ENCODE measurements around the gene CTNND1.

- TF ChIP-seq REST (IDR thresholded peaks at IDR 0.05; ENCODE audit: unreplicated experiment) (no peak), EZH2 (IDR thresholded peaks at IDR 0.05; ENCODE audit: low read depth, unreplicated experiment) (no peak), EZH2phosphoT487 (IDR thresholded peaks at IDR 0.05; ENCODE audit: unreplicated experiment) (no peak), CTCF (conservative IDR thresholded peaks at IDR 0.05; ENCODE audit: low read depth in 2 of 2) (no peak), CREB1 (CRISPR knock-in tag; IDR thresholded peaks at IDR 0.05; ENCODE audit: low read depth) (no peak), POLR2AphosphoS5 (IDR thresholded peaks at IDR 0.05; ENCODE audit: low read depth) (no peak), STAT1 (IDR thresholded peaks at IDR 0.05; ENCODE audit: unreplicated experiment) (no peak), NANOG (IDR thresholded peaks at IDR 0.05; ENCODE audit: borderline replicate concordance) (no peak), JUNB (IDR thresholded peaks at IDR 0.05; ENCODE audit: unreplicated experiment) (no peak)
Measured at GRCh38 chr11:57771365-57771764, 9.8 kb downstream of the CTNND1 start.

Data from GM23338 (cell line).